Heart right ventricle (tissue), 16 donors: Measurements from ENCODE around the gene TMEM54. TPM values are rescaled to one million over a fixed set of nuclear protein-coding genes. Genes with fewer than 3 reads are reported as not detected.

ENCODE experiments used
- ATAC-seq, 8 donors: fragments of 200-7000 bp; cut with Tn5 transposase; one replicate each; pipeline ENCODE4 v1.9.1; 2020; ENCODE audit warnings: mild to moderate bottlenecking in 8 of 8, moderate library complexity in 8 of 8, moderate number of reproducible peaks in 1 of 8
- DNase-seq, 2 donors: peaks; one replicate each; pipeline ENCODE4 v3.0.0-alpha.2; 2020
- H3K27ac ChIP-seq, 10 donors: fragments of 200-600 bp; sonication (generic) in 2 of 10; one replicate each; pipeline versions ENCODE4 v1.5.0 to v1.8.0; 2020 to 2022; ENCODE audit warnings: mild to moderate bottlenecking in 3 of 10
- H3K27me3 ChIP-seq, 7 donors: fragments of 200-600 bp; one replicate each; pipeline ENCODE4 v1.8.0; 2021 to 2022; ENCODE audit warnings: mild to moderate bottlenecking in 2 of 7
- H3K36me3 ChIP-seq, 9 donors: fragments of 200-600 bp; sonication (generic) in 1 of 9; one replicate each; pipeline versions ENCODE4 v1.5.0 to v1.8.0; 2020 to 2022; ENCODE audit warnings: mild to moderate bottlenecking in 2 of 9
- H3K4me1 ChIP-seq, 9 donors: fragments of 200-600 bp; sonication (generic) in 1 of 9; one replicate each; pipeline versions ENCODE4 v1.5.0 to v1.8.0; 2020 to 2022; ENCODE audit warnings: mild to moderate bottlenecking in 4 of 9
- H3K4me3 ChIP-seq, 10 donors: fragments of 200-600 bp; sonication (generic) in 2 of 10; one replicate each; pipeline versions ENCODE4 v1.5.0 to v1.8.0; 2020 to 2022; ENCODE audit warnings: mild to moderate bottlenecking in 7 of 10, moderate library complexity in 2 of 10
- H3K9me3 ChIP-seq, 11 donors: fragments of 200-600 bp in 10 of 11; sonication (generic) in 2 of 11; one replicate each; pipeline versions ENCODE4 v1.5.0 to v1.8.0; 2013 to 2022; ENCODE audit warnings: mild to moderate bottlenecking in 2 of 11, control low read depth in 1 of 11, moderate library complexity in 1 of 11
- WGBS, 2 donors: extraction: QIAGEN DNeasy Blood & Tissue Kit; methylation state at CpG; one replicate each; pipeline ENCODE4 v1.1.7; 2013; ENCODE audit warnings: inconsistent platforms in 1 of 2; 5-methylcytosine and 5-hydroxymethylcytosine counted together
- intact Hi-C, 10 donors: fragments of 100-400 bp; cut with DNase I; formaldehyde crosslinking; loops; one replicate each; pipeline versions ENCODE4 v1.11.1 to v1.14.2; 2022
- polyA plus RNA-seq, 2 donors: library from polyadenylated mRNA; stranded (reverse); fragments of 200-250 nt; gene quantifications; one replicate each; pipeline ENCODE4 v1.2.3, GENCODE V29; 2013
- total RNA-seq, 10 donors: library from RNA; stranded (reverse); fragmentation: NEBNext Ultra II Directional in 3 of 10; extraction: Animal tissue kit (Norgen Biotek cat#: 25700) in 3 of 10; gene quantifications; one replicate each; pipeline versions ENCODE4 v1.2.1 to v1.2.4, GENCODE V29; 2021 to 2023
- TF ChIP-seq, protein P1 (sequence below), 9 donors: fragments of 200-600 bp; sonication (generic) in 2 of 9; IDR thresholded peaks; one replicate each; pipeline versions ENCODE4 v1.5.0 to v1.8.0; 2021 to 2022; ENCODE audit warnings: antibody characterized with exemption in 9 of 9, mild to moderate bottlenecking in 5 of 9, moderate library complexity in 1 of 9
- donor health status: Arrhythmogenic right ventricular cardiomyopathy.
- donor health status: ischemic (EF 13 %, LVEDD 7.1; RV severe dilation, severe dysfunction).
- donor health status: healthy with polysubstance abuse.
- donor health status: DM: no; HTN: yes; CAD: no.
- donor health status: DM: no; HTN: no; CAD: no.
- donor health status: ischemic (EF 25% LVEDD 6.9; RV normal size, moderate dysfunction).
- donor health status: ischemic (EF 25% LVEDD 5.7; RV mildly dilated, moderate dysfunction).
- donor health status: healthy.
- donor health status: DM: yes; HTN: yes; CAD: no.
- donor health status: Ischemic cardiomyopathy.
- donor health status: ischemic (EF 35%, LVEDD 5.7; RV mildly dilated, moderate dysfunction).
- donor health status: nonischemic (EF 11% LVEDD 7.7; RV severe dilation, severe dysfunction).
- donor health status: DM: yes; HTN: yes; CAD: no.
- donor health status: PGD.
- donor health status: ischemic (EF 29% LVEDD 5.4; RV normal size, mild dysfunction).
- donor health status: nonischemic (EF 23%, LVEDD 6.1; RV moderate dilation, normal function).

Gene TMEM54
- total and polyA plus RNA-seq, 12 donors = 4.5 to 22.5 (median 10.8) TPM

- TF ChIP-seq, protein P1, sequence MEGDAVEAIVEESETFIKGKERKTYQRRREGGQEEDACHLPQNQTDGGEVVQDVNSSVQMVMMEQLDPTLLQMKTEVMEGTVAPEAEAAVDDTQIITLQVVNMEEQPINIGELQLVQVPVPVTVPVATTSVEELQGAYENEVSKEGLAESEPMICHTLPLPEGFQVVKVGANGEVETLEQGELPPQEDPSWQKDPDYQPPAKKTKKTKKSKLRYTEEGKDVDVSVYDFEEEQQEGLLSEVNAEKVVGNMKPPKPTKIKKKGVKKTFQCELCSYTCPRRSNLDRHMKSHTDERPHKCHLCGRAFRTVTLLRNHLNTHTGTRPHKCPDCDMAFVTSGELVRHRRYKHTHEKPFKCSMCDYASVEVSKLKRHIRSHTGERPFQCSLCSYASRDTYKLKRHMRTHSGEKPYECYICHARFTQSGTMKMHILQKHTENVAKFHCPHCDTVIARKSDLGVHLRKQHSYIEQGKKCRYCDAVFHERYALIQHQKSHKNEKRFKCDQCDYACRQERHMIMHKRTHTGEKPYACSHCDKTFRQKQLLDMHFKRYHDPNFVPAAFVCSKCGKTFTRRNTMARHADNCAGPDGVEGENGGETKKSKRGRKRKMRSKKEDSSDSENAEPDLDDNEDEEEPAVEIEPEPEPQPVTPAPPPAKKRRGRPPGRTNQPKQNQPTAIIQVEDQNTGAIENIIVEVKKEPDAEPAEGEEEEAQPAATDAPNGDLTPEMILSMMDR (IDR thresholded peaks at IDR 0.05) = no peak
- peaks cover 0 to 42% (median 0%) of the 10 kb centered on the region in 7 donors for H3K27me3 ChIP-seq
- intact Hi-C loops = loop anchor here in 1 of 10 donors (5.0 kb wide), 1 partner anchor 42 kb away; no protein-coding TSS in a partner anchor
- peaks cover 4 to 59% (median 43%) of the 10 kb centered on the region in 9 donors for H3K4me1 ChIP-seq
- no peak for DNase-seq
- no peaks in the 10 kb centered on the region for H3K9me3 ChIP-seq
- no peak overlapping the region for H3K27ac ChIP-seq
- no peak for ATAC-seq
- H3K4me3 ChIP-seq = no peak overlapping the region
- 93 to 94% methylated on average over 9 of the region's 9 CpGs for WGBS, 2 donors
- H3K36me3 ChIP-seq = peaks cover 0 to 15% (median 0%) of the 10 kb centered on the region in 9 donors
Observed at GRCh38 chr1:32868806-32869455, 32.3 kb downstream of the TMEM54 start.

DNA sequence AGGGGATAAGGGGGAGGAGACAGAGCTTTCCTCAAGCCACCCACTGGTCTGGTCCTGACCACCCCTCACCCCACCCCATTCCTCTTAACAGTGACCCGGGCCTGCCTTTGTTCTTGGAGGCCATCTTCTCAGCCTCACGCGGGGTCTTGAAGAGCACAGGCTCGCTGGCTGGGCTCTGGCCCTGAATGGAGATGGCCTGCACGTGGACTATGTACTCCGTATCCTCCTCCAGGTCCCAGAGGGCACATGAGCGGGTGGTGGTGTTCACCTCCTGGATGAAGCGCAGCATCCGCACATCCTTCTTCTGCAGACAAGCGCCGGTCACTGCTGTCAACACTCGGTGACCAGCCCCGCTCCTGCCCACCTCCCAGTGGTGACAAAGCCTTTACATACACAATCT is 33.1 kb downstream of the TMEM54 start:
- Histone ChIP-seq H3K4me3 (no peak overlapping the region), H3K36me3 (peaks cover 0 to 23% (median 2%) of the 10 kb centered on the region in 9 donors), H3K4me1 (peaks cover 4 to 65% (median 48%) of the 10 kb centered on the region in 9 donors), H3K27me3 (peaks cover 0 to 34% (median 0%) of the 10 kb centered on the region in 7 donors), H3K27ac (no peak overlapping the region), H3K9me3 (no peaks in the 10 kb centered on the region)
- TF ChIP-seq, protein P1 (IDR thresholded peaks at IDR 0.05) = no peak
- no peak for DNase-seq
- 92 to 94% methylated on average over 13 of the region's 13 CpGs for WGBS, 2 donors
- ATAC-seq = no peak
- intact Hi-C loops = loop anchor here in 1 of 10 donors (5.0 kb wide), 1 partner anchor 41 kb away; no protein-coding TSS in a partner anchor

DNA sequence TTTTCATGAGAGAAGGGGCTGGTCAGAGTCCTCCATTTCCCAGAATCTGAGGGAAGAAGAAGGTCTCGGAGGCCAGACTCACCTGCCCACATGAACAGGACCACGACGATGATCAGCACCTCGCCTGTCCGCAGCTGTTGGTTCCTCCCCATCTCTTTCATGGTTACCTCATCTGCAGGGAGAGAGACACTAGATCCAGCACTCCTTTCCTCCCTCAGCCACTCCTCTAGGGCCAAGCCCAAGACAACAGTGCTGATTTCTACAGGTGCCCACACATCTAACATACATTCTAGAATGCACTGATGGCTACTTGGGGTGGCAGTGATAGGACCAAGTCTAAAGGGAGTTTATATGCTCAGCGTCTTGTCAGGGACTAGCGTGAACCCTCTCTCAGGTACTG is 33.5 kb downstream of the TMEM54 start:
- Histone ChIP-seq H3K27me3 (peaks cover 0 to 30% (median 0%) of the 10 kb centered on the region in 7 donors), H3K36me3 (peaks cover 0 to 27% (median 4%) of the 10 kb centered on the region in 9 donors), H3K27ac (no peak overlapping the region), H3K9me3 (no peaks in the 10 kb centered on the region), H3K4me3 (no peak overlapping the region), H3K4me1 (peaks cover 4 to 63% (median 46%) of the 10 kb centered on the region in 9 donors)
- TF ChIP-seq, protein P1 (IDR thresholded peaks at IDR 0.05) = no peak
- intact Hi-C loops = loop anchor here in 1 of 10 donors (5.0 kb wide), 1 partner anchor 40 kb away; no protein-coding TSS in a partner anchor
- DNase-seq = no peak
- no peak for ATAC-seq
- 96 to 97% methylated on average over 7 of the region's 7 CpGs for WGBS, 2 donors

DNA sequence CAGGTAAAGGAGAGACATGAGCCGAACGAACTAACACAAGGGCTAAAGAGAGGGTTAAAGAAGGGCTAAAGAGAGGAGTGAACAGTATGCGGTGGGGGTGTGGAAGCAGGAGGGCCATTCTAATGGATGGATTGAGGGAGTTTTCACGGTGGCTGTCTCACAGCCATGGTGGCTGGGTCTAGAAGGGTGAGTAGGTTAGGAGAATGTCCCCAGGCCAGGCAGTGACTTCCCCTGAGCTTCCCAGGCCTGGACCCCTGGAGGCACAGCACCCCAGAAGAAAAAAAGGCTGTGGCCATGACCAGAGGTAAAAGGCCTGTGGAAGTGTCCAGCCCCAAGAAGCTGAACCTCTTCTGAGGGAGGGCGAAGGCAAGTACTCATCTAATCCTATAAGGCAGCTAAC is 34.0 kb downstream of the TMEM54 start:
- H3K27me3 ChIP-seq = peaks cover 0 to 24% (median 0%) of the 10 kb centered on the region in 7 donors
- DNase-seq (no peak), ATAC-seq (no peak)
- TF ChIP-seq, protein P1 (IDR thresholded peaks at IDR 0.05) = no peak
- peaks cover 0 to 32% (median 8%) of the 10 kb centered on the region in 9 donors for H3K36me3 ChIP-seq
- H3K4me1 ChIP-seq = peaks cover 4 to 63% (median 40%) of the 10 kb centered on the region in 9 donors
- no peak overlapping the region for H3K4me3 ChIP-seq
- H3K9me3 ChIP-seq = no peaks in the 10 kb centered on the region
- no peak overlapping the region for H3K27ac ChIP-seq
- WGBS, 2 donors = 91 to 92% methylated on average over 5 of the region's 5 CpGs
- intact Hi-C loops = loop anchor here in 1 of 10 donors (5.0 kb wide), 1 partner anchor 40 kb away; no protein-coding TSS in a partner anchor
